Upper lobe of left lung (tissue), 6 donors: ENCODE data around the gene DONSON. TPM values are rescaled to one million over a fixed set of nuclear protein-coding genes. Genes with fewer than 3 reads are reported as not detected.
"Not testable (repeated sequence)": the region's sequence is repeated elsewhere in the genome, so short reads cannot be mapped to it uniquely, and the experiment has no call there.

Experiments
- ATAC-seq, 2 donors: fragments of 200-7000 bp; cut with Tn5 transposase; one replicate each; pipeline ENCODE4 v1.9.1; 2022; ENCODE audit warnings: mild to moderate bottlenecking in 2 of 2, moderate library complexity in 2 of 2; ENCODE audit not compliant: low FRiP score in 2 of 2
- DNase-seq, 2 donors: peaks; one replicate each; pipeline ENCODE4 v3.0.0-alpha.2; 2019 to 2020
- H3K27ac ChIP-seq, 4 donors: fragments of 200-600 bp; sonication (generic); one replicate each; pipeline ENCODE4 v1.5.1; 2016 to 2019
- H3K27me3 ChIP-seq, 4 donors: fragments of 200-600 bp; sonication (generic); one replicate each; pipeline ENCODE4 v1.5.1; 2017 to 2019
- H3K36me3 ChIP-seq, 4 donors: fragments of 200-600 bp; sonication (generic); one replicate each; pipeline ENCODE4 v1.5.1; 2016 to 2019
- H3K4me1 ChIP-seq, 4 donors: fragments of 200-600 bp; sonication (generic); one replicate each; pipeline ENCODE4 v1.5.1; 2018 to 2019
- H3K4me3 ChIP-seq, 4 donors: fragments of 200-600 bp; sonication (generic); one replicate each; pipeline ENCODE4 v1.5.1; 2017 to 2019; ENCODE audit warnings: mild to moderate bottlenecking in 2 of 4, moderate library complexity in 1 of 4
- H3K9me3 ChIP-seq, 4 donors: fragments of 200-600 bp; sonication (generic); one replicate each; pipeline ENCODE4 v1.5.1; 2018 to 2019
- CTCF ChIP-seq, 6 experiments: fragments of 450-650 bp in 4 of 6; fragments of 200-600 bp in 2 of 6; sonication (generic) in 2 of 6; IDR thresholded peaks; one replicate each; pipeline ENCODE4 v1.5.1; 2016 to 2019; ENCODE audit warnings: antibody characterized with exemption in 6 of 6
- EP300 ChIP-seq, 4 donors: sonication (generic); formaldehyde crosslinking; IDR thresholded peaks; one replicate each; pipeline ENCODE4 v1.5.1; 2017; ENCODE audit warnings: antibody characterized with exemption in 4 of 4, control low read depth in 2 of 4
- POLR2A ChIP-seq, 4 donors: fragments of 450-650 bp; IDR thresholded peaks; one replicate each; pipeline ENCODE4 v1.5.1; 2016 to 2017; ENCODE audit warnings: antibody characterized with exemption in 4 of 4, mild to moderate bottlenecking in 2 of 4
- POLR2AphosphoS5 ChIP-seq, 2 donors: sonication (generic); formaldehyde crosslinking; IDR thresholded peaks; one replicate each; pipeline ENCODE4 v1.5.1; 2017; ENCODE audit warnings: antibody characterized with exemption in 2 of 2
- WGBS, 2 donors: methylation state at CpG; one replicate each; pipeline ENCODE4 v1.1.5; 2017 to 2018; 5-methylcytosine and 5-hydroxymethylcytosine counted together
- total RNA-seq, 6 donors: library from RNA; depleted of rRNA in 4 of 6; stranded (reverse); fragments of >200 nt in 4 of 6; gene quantifications; one replicate each; pipeline versions ENCODE4 v1.1.0 to v1.2.1, GENCODE V29; 2016 to 2021
- donor health status: DM: no; HTN: no; CAD: no; lungs with moderate emphysema.
- donor health status: DM: no; HTN: yes; CAD: no; lungs with severe emphysema.

Gene DONSON, protein sequence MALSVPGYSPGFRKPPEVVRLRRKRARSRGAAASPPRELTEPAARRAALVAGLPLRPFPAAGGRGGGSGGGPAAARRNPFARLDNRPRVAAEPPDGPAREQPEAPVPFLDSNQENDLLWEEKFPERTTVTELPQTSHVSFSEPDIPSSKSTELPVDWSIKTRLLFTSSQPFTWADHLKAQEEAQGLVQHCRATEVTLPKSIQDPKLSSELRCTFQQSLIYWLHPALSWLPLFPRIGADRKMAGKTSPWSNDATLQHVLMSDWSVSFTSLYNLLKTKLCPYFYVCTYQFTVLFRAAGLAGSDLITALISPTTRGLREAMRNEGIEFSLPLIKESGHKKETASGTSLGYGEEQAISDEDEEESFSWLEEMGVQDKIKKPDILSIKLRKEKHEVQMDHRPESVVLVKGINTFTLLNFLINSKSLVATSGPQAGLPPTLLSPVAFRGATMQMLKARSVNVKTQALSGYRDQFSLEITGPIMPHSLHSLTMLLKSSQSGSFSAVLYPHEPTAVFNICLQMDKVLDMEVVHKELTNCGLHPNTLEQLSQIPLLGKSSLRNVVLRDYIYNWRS
- total RNA-seq, result 10 to 100 TPM in 2 of 6 donors, 1 to 10 TPM in 4; 4.3 to 19.2 (median 6.3) TPM

- Histone ChIP-seq H3K4me3 (peak within 1 kb of the TSS; percentile 27 to 97 (median 92)), H3K9me3 (no peaks in the 10 kb centered on the region), H3K4me1 (peaks cover 4 to 13% (median 9%) of the 10 kb centered on the region in 4 donors), H3K27ac (peak within 1 kb of the TSS; percentile 83 to 91 (median 90)), H3K27me3 (no peaks in the 10 kb centered on the region), H3K36me3 (peaks cover 0 to 8% (median 0%) of the 10 kb centered on the region in 4 donors)
- ATAC-seq (peak; percentile 96 to 99), DNase-seq (peak; percentile 88 to 99)
- TF ChIP-seq POLR2AphosphoS5 (IDR thresholded peaks at IDR 0.05) (peak; percentile 37 to 61), POLR2A (IDR thresholded peaks at IDR 0.05) (peak in 3 of 4 donors; percentile 42 to 77 (median 75)), EP300 (IDR thresholded peaks at IDR 0.05) (no peak), CTCF (IDR thresholded peaks at IDR 0.05) (peak in 2 of 6 experiments; percentile 20 to 45)
- 0 to 1% methylated on average over 14 to 33 of the region's 78 CpGs for WGBS, 2 donors
Observed at GRCh38 chr21:33588485-33589335, at the start of gene DONSON. DONSON (minus strand) TSS chr21:33588684; CDS start chr21:33588641, 43 bp downstream.

- no peaks in the 10 kb centered on the region for H3K9me3 ChIP-seq
- no peaks in the 10 kb centered on the region for H3K27me3 ChIP-seq
- TF ChIP-seq EP300 (IDR thresholded peaks at IDR 0.05), result no peak
- TF ChIP-seq POLR2A (IDR thresholded peaks at IDR 0.05), result no peak
- TF ChIP-seq POLR2AphosphoS5 (IDR thresholded peaks at IDR 0.05), result no peak
- TF ChIP-seq CTCF (IDR thresholded peaks at IDR 0.05), result no peak
- no peak overlapping the region for H3K27ac ChIP-seq
- no peak for DNase-seq
- 95 to 97% methylated on average over 2 of the region's 2 CpGs for WGBS, 2 donors
- no peak for ATAC-seq
- H3K36me3 ChIP-seq, result peaks cover 0 to 22% (median 8%) of the 10 kb centered on the region in 4 donors
- no peaks in the 10 kb centered on the region for H3K4me1 ChIP-seq
- H3K4me3 ChIP-seq, result no peak overlapping the region
Observed at GRCh38 chr21:33634254-33634653, 45.8 kb upstream of the DONSON start.

- WGBS, 2 donors, result 96 to 97% methylated on average over 7 of the region's 7 CpGs
- H3K4me3 ChIP-seq, H3K4me1 ChIP-seq, H3K27ac ChIP-seq, ATAC-seq, H3K9me3 ChIP-seq, H3K27me3 ChIP-seq, DNase-seq: not testable (repeated sequence)
- H3K36me3 ChIP-seq, result peaks cover 8 to 44% (median 18%) of the 10 kb centered on the region in 4 donors
Observed at GRCh38 chr21:33626151-33626550, 37.7 kb upstream of the DONSON start.

GRCh38 chr21:33622253-33622652 is 33.8 kb upstream of the DONSON start:
- no peaks in the 10 kb centered on the region for H3K9me3 ChIP-seq
- H3K27ac ChIP-seq, result no peak overlapping the region
- no peak for DNase-seq
- no peak for ATAC-seq
- no peaks in the 10 kb centered on the region for H3K4me1 ChIP-seq
- H3K36me3 ChIP-seq, result peaks cover 6 to 43% (median 14%) of the 10 kb centered on the region in 4 donors
- no peak for TF ChIP-seq CTCF (IDR thresholded peaks at IDR 0.05)
- no peak for TF ChIP-seq POLR2A (IDR thresholded peaks at IDR 0.05)
- TF ChIP-seq EP300 (IDR thresholded peaks at IDR 0.05), result no peak
- TF ChIP-seq POLR2AphosphoS5 (IDR thresholded peaks at IDR 0.05), result no peak
- no peaks in the 10 kb centered on the region for H3K27me3 ChIP-seq
- H3K4me3 ChIP-seq, result no peak overlapping the region

- no peaks in the 10 kb centered on the region for H3K4me1 ChIP-seq
- DNase-seq (no peak), ATAC-seq (no peak)
- H3K4me3 ChIP-seq, result no peak overlapping the region
- no peaks in the 10 kb centered on the region for H3K9me3 ChIP-seq
- peaks cover 6 to 55% (median 14%) of the 10 kb centered on the region in 4 donors for H3K36me3 ChIP-seq
- WGBS, 2 donors, result 73 to 78% methylated on average over 4 of the region's 4 CpGs
- no peak overlapping the region for H3K27ac ChIP-seq
- H3K27me3 ChIP-seq, result no peaks in the 10 kb centered on the region
- TF ChIP-seq CTCF (IDR thresholded peaks at IDR 0.05), result no peak
- TF ChIP-seq EP300 (IDR thresholded peaks at IDR 0.05), result no peak
- TF ChIP-seq POLR2AphosphoS5 (IDR thresholded peaks at IDR 0.05), result no peak
- TF ChIP-seq POLR2A (IDR thresholded peaks at IDR 0.05), result no peak
Observed at GRCh38 chr21:33619726-33620125, 31.2 kb upstream of the DONSON start.
